Body of pancreas (tissue), 4 donors: Measurements from ENCODE around the gene DCAF11. TPM values are rescaled to one million over a fixed set of nuclear protein-coding genes. Genes with fewer than 3 reads are reported as not detected.

Experiments used
- ATAC-seq: fragments of 150-250 bp; one replicate; pipeline ENCODE4 v1.9.1; 2016
- DNase-seq, 4 donors: peaks; one replicate each; pipeline ENCODE4 v3.0.0-alpha.2; 2019
- H3K27ac ChIP-seq, 4 donors: fragments of 200-600 bp; sonication (generic); 1 replicate in 3 of 4; 2 replicates in 1 of 4; pipeline versions ENCODE4 v1.5.1 to v1.6.1; 2016 to 2019; ENCODE audit warnings: mild to moderate bottlenecking in 1 of 4, mixed read lengths in 1 of 4, moderate library complexity in 1 of 4
- H3K27me3 ChIP-seq, 2 donors: fragments of 200-600 bp; sonication (generic); one replicate each; pipeline ENCODE4 v1.6.0; 2016; ENCODE audit warnings: mild to moderate bottlenecking in 1 of 2
- H3K36me3 ChIP-seq, 2 donors: fragments of 200-600 bp; sonication (generic); replicated peaks in 1 of 2; 2 replicates each; pipeline ENCODE4 v1.5.1; 2016; ENCODE audit warnings: low read depth in 2 of 2; ENCODE audit not compliant: insufficient read depth in 1 of 2
- H3K4me1 ChIP-seq: fragments of 200-600 bp; sonication (generic); one replicate; pipeline ENCODE4 v1.6.0; 2016
- H3K4me3 ChIP-seq, 2 donors: fragments of 200-600 bp; sonication (generic); 1 replicate in 1 of 2; 2 replicates in 1 of 2; pipeline ENCODE4 v1.5.1; 2016 to 2019
- H3K9me3 ChIP-seq, 3 donors: fragments of 200-600 bp; sonication (generic); 1 replicate in 2 of 3; 2 replicates in 1 of 3; pipeline ENCODE4 v1.5.1; 2016
- POLR2A ChIP-seq, 3 donors: fragments of 450-650 bp; IDR thresholded peaks; one replicate each; pipeline ENCODE4 v1.6.1; 2016; ENCODE audit warnings: antibody characterized with exemption in 3 of 3, mild to moderate bottlenecking in 2 of 3
- WGBS, 2 donors: methylation state at CpG; one replicate each; pipeline ENCODE4 v1.1.5; 2017; 5-methylcytosine and 5-hydroxymethylcytosine counted together
- intact Hi-C: fragments of 100-400 bp; cut with DNase I; formaldehyde crosslinking; loops from one replicate; pipeline ENCODE4 v1.15.1; 2023
- total RNA-seq, 2 donors: library from RNA; depleted of rRNA; stranded (reverse); fragments of >200 nt; gene quantifications; one replicate each; pipeline ENCODE4 v1.1.0, GENCODE V29; 2016
- TF ChIP-seq, protein P1 (sequence below), 7 experiments: fragments of 450-650 bp in 4 of 7; fragments of 200-600 bp in 3 of 7; sonication (generic) in 3 of 7; IDR thresholded peaks; one replicate each; pipeline ENCODE4 v1.5.1; 2016 to 2019; ENCODE audit warnings: antibody characterized with exemption in 7 of 7

DCAF11 gene
- total RNA-seq, 2 donors from 2014 or later, result 77.1 to 128 TPM

DNA sequence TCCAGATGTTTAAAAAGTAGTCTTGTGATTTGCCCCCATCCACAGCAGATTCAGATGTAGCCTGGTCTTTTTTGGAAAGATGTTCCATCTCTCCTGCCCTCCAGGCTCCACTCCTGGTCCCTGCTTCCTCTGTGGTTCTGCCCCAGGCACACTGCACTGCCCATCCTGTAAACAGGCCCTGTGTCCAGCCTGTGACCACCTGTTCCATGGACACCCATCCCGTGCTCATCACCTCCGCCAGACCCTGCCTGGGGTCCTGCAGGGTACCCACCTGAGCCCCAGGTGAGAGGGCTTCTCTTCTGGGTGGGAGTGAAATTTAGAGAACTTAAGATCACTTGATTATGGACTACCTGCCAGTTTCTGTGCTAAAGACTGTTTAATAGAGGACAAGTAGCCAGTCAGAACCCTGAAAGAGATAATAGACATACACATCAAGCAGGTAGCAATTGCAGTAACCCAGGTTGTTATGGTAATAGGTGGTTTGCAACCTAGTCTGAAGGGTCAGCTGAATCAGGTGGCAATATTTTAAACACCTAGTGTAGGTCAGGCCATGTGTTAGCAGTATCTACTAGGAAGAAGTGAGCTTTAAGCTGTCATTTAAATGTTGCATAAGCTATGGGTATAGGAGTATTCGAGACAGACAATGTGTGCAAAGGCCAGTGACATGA lies 34.9 kb downstream of the DCAF11 start:
- WGBS, 2 donors, result 93 to 94% methylated on average over 3 of the region's 3 CpGs

GRCh38 chr14:24150061-24150460 lies 35.5 kb downstream of the DCAF11 start:
- no peak for DNase-seq
- Histone ChIP-seq H3K9me3 (no peaks in the 10 kb centered on the region), H3K36me3 (peaks cover 0 to 18% of the 10 kb centered on the region in 2 donors), H3K4me3 (no peak overlapping the region), H3K27me3 (no peaks in the 10 kb centered on the region), H3K27ac (no peak overlapping the region), H3K4me1 (peaks cover 30% of the 10 kb centered on the region)
- intact Hi-C loops, result no loop called here
- no peak for TF ChIP-seq POLR2A (IDR thresholded peaks at IDR 0.05)
- TF ChIP-seq, protein P1, sequence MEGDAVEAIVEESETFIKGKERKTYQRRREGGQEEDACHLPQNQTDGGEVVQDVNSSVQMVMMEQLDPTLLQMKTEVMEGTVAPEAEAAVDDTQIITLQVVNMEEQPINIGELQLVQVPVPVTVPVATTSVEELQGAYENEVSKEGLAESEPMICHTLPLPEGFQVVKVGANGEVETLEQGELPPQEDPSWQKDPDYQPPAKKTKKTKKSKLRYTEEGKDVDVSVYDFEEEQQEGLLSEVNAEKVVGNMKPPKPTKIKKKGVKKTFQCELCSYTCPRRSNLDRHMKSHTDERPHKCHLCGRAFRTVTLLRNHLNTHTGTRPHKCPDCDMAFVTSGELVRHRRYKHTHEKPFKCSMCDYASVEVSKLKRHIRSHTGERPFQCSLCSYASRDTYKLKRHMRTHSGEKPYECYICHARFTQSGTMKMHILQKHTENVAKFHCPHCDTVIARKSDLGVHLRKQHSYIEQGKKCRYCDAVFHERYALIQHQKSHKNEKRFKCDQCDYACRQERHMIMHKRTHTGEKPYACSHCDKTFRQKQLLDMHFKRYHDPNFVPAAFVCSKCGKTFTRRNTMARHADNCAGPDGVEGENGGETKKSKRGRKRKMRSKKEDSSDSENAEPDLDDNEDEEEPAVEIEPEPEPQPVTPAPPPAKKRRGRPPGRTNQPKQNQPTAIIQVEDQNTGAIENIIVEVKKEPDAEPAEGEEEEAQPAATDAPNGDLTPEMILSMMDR (IDR thresholded peaks at IDR 0.05), result no peak
- no peak for ATAC-seq
- 81 to 87% methylated on average over 8 to 9 of the region's 9 CpGs for WGBS, 2 donors

More for the DNA sequence above, 34.9 kb downstream of the DCAF11 start:
- Histone ChIP-seq H3K27ac (no peak overlapping the region), H3K27me3 (no peaks in the 10 kb centered on the region), H3K4me3 (no peak overlapping the region), H3K36me3 (peaks cover 0 to 16% of the 10 kb centered on the region in 2 donors), H3K9me3 (no peaks in the 10 kb centered on the region), H3K4me1 (peaks cover 36% of the 10 kb centered on the region)
- no peak for TF ChIP-seq POLR2A (IDR thresholded peaks at IDR 0.05)
- TF ChIP-seq, protein P1 (IDR thresholded peaks at IDR 0.05), result no peak
- no peak for ATAC-seq
- intact Hi-C loops, result no loop called here
- DNase-seq, result no peak

DNA sequence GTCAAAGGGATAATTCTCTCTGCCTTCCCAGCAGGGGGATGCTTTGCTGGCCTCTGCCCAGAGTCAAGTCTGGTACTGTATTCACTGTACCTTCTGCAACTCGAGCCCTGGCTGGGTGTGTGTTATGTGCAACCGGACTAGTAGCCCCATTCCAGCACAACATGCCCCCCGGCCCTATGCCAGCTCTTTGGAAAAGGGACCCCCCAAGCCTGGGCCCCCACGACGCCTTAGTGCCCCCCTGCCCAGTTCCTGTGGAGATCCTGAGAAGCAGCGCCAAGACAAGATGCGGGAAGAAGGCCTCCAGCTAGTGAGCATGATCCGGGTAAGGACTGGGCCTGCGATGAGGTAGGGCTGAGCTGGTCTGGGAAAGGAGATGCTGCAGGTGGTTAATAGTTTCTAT lies 36.0 kb downstream of the DCAF11 start:
- ATAC-seq (no peak), DNase-seq (no peak)
- H3K27ac ChIP-seq, result no peak overlapping the region
- H3K4me3 ChIP-seq, result no peak overlapping the region
- no peaks in the 10 kb centered on the region for H3K9me3 ChIP-seq
- peaks cover 25% of the 10 kb centered on the region for H3K4me1 ChIP-seq
- H3K36me3 ChIP-seq, result peaks cover 0 to 22% of the 10 kb centered on the region in 2 donors
- H3K27me3 ChIP-seq, result no peaks in the 10 kb centered on the region
- intact Hi-C loops, result no loop called here
- no peak for TF ChIP-seq POLR2A (IDR thresholded peaks at IDR 0.05)
- TF ChIP-seq, protein P1 (IDR thresholded peaks at IDR 0.05), result no peak
- 83 to 91% methylated on average over 8 to 9 of the region's 9 CpGs for WGBS, 2 donors

GRCh38 chr14:24150993-24151392 lies 36.4 kb downstream of the DCAF11 start:
- Histone ChIP-seq H3K27me3 (no peaks in the 10 kb centered on the region), H3K4me3 (no peak overlapping the region), H3K9me3 (no peaks in the 10 kb centered on the region), H3K27ac (no peak overlapping the region), H3K36me3 (peaks cover 0 to 24% of the 10 kb centered on the region in 2 donors), H3K4me1 (peaks cover 21% of the 10 kb centered on the region)
- ATAC-seq, result no peak
- DNase-seq, result no peak
- 74 to 80% methylated on average over 6 to 7 of the region's 9 CpGs for WGBS, 2 donors
- TF ChIP-seq, protein P1 (IDR thresholded peaks at IDR 0.05), result no peak
- TF ChIP-seq POLR2A (IDR thresholded peaks at IDR 0.05), result no peak
- intact Hi-C loops, result no loop called here
